Esophagus squamous epithelium (tissue), 5 donors: ENCODE measurements around the gene DNAAF6. TPM values are rescaled to one million over a fixed set of nuclear protein-coding genes. Genes with fewer than 3 reads are reported as not detected.
"Not testable (repeated sequence)": the region's sequence is repeated elsewhere in the genome, so short reads cannot be mapped to it uniquely, and the experiment has no call there.

ENCODE experiments used
- DNase-seq: peaks from one replicate; lab custom pipeline; 2025; lab: John Stamatoyannopoulos, UW
- H3K27ac ChIP-seq, 4 donors: fragments of 200-600 bp; sonication (generic); one replicate each; pipeline ENCODE4 v1.5.1; 2016 to 2019; ENCODE audit warnings: mild to moderate bottlenecking in 1 of 4
- H3K27me3 ChIP-seq, 4 donors: fragments of 200-600 bp; sonication (generic); 1 replicate in 3 of 4; 2 replicates in 1 of 4; pipeline versions ENCODE4 v1.5.1 to v1.6.0; 2017 to 2021; ENCODE audit warnings: antibody characterized with exemption in 1 of 4
- H3K36me3 ChIP-seq, 3 donors: fragments of 200-600 bp; sonication (generic); one replicate each; pipeline ENCODE4 v1.5.1; 2016 to 2019
- H3K4me1 ChIP-seq, 3 donors: fragments of 200-600 bp; sonication (generic); one replicate each; pipeline ENCODE4 v1.5.1; 2017 to 2019
- H3K4me3 ChIP-seq, 4 donors: fragments of 200-600 bp; sonication (generic); 1 replicate in 3 of 4; 2 replicates in 1 of 4; pipeline ENCODE4 v1.5.1; 2016 to 2019; ENCODE audit warnings: mild to moderate bottlenecking in 2 of 4, moderate library complexity in 1 of 4
- H3K9me3 ChIP-seq, 3 donors: fragments of 200-600 bp; sonication (generic); one replicate each; pipeline ENCODE4 v1.5.1; 2016 to 2019
- POLR2A ChIP-seq, 4 donors: fragments of 450-650 bp; IDR thresholded peaks; one replicate each; pipeline ENCODE4 v1.6.1; 2017; ENCODE audit warnings: antibody characterized with exemption in 4 of 4, mild to moderate bottlenecking in 4 of 4, moderate library complexity in 3 of 4
- WGBS, 2 donors: methylation state at CpG; one replicate each; pipeline ENCODE4 v1.1.5; 2018; 5-methylcytosine and 5-hydroxymethylcytosine counted together
- intact Hi-C: fragments of 100-400 bp; cut with DNase I; formaldehyde crosslinking; loops from one replicate; pipeline ENCODE4 v1.15.0; 2022
- total RNA-seq, 4 donors: library from RNA; depleted of rRNA; stranded (reverse); fragments of >200 nt; gene quantifications; one replicate each; pipeline ENCODE4 v1.1.0, GENCODE V29; 2016
- TF ChIP-seq, protein P1 (sequence below), 6 experiments: fragments of 450-650 bp in 4 of 6; fragments of 200-600 bp in 2 of 6; sonication (generic) in 2 of 6; IDR thresholded peaks; one replicate each; pipeline ENCODE4 v1.5.1; 2016 to 2019; ENCODE audit warnings: antibody characterized with exemption in 6 of 6, mild to moderate bottlenecking in 4 of 6, moderate library complexity in 4 of 6
- donor health status: DM: yes; HTN: yes; CAD: no.

DNAAF6 gene
- total RNA-seq, 4 donors from 2014 or later, result not detected

DNA sequence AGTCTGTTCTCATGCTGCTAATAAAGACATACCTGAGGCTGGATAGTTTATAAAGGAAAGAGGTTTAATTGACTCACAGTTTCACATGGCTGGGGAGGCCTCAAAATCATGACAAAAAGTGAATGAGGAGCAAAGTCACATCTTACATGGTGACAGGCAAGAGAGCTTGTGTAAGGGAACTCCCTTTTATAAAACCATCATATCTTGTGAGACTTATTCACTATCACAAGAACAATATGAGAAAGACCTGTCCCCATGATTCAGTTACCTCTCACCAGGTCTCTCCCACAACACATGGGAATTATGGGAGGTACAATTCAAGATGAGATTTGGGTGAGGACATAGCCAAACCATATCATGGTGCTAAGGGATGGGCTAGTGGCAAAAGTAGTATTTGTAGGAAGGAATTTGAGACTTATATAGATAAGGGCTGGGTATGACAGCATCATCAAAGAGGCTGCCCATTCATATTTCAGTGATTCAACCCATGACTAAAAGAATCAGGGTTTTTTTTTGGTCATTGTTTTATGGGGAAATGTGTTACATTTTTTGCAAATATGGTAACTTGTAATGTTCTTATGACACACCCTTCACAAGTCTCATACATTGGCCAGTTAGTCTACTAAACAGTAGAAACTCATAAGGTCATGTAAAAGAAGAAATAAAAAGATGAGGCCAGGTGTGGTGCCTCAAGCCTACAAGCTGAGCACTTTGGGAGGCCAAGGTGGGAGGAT, 34.9 kb upstream of the DNAAF6 start:
- no peaks in the 10 kb centered on the region for H3K9me3 ChIP-seq
- H3K36me3 ChIP-seq, result no peaks in the 10 kb centered on the region
- no peak overlapping the region for H3K4me3 ChIP-seq
- DNase-seq, result no peak
- intact Hi-C loops, result no loop called here
- no peak for TF ChIP-seq POLR2A (IDR thresholded peaks at IDR 0.05)
- TF ChIP-seq, protein P1, sequence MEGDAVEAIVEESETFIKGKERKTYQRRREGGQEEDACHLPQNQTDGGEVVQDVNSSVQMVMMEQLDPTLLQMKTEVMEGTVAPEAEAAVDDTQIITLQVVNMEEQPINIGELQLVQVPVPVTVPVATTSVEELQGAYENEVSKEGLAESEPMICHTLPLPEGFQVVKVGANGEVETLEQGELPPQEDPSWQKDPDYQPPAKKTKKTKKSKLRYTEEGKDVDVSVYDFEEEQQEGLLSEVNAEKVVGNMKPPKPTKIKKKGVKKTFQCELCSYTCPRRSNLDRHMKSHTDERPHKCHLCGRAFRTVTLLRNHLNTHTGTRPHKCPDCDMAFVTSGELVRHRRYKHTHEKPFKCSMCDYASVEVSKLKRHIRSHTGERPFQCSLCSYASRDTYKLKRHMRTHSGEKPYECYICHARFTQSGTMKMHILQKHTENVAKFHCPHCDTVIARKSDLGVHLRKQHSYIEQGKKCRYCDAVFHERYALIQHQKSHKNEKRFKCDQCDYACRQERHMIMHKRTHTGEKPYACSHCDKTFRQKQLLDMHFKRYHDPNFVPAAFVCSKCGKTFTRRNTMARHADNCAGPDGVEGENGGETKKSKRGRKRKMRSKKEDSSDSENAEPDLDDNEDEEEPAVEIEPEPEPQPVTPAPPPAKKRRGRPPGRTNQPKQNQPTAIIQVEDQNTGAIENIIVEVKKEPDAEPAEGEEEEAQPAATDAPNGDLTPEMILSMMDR (IDR thresholded peaks at IDR 0.05), result no peak
- no peaks in the 10 kb centered on the region for H3K4me1 ChIP-seq
- H3K27ac ChIP-seq, result no peak overlapping the region
- no peaks in the 10 kb centered on the region for H3K27me3 ChIP-seq

GRCh38 chrX:107197319-107197718, 9.1 kb upstream of the DNAAF6 start:
- no peak overlapping the region for H3K4me3 ChIP-seq
- intact Hi-C loops, result no loop called here
- TF ChIP-seq POLR2A (IDR thresholded peaks at IDR 0.05), result no peak
- TF ChIP-seq, protein P1 (IDR thresholded peaks at IDR 0.05), result no peak
- no peak for DNase-seq
- H3K36me3 ChIP-seq, result no peaks in the 10 kb centered on the region
- 70 to 78% methylated on average over 1 of the region's 1 CpG for WGBS, 2 donors
- no peaks in the 10 kb centered on the region for H3K4me1 ChIP-seq
- no peak overlapping the region for H3K27ac ChIP-seq
- no peaks in the 10 kb centered on the region for H3K27me3 ChIP-seq
- no peaks in the 10 kb centered on the region for H3K9me3 ChIP-seq

GRCh38 chrX:107198074-107198473, 8.3 kb upstream of the DNAAF6 start:
- H3K9me3 ChIP-seq, H3K36me3 ChIP-seq, H3K4me3 ChIP-seq, H3K27ac ChIP-seq, H3K4me1 ChIP-seq, intact Hi-C loops, DNase-seq, H3K27me3 ChIP-seq: not testable (repeated sequence)
- WGBS, 2 donors, result 80 to 83% methylated on average over 1 to 6 of the region's 6 CpGs

DNA sequence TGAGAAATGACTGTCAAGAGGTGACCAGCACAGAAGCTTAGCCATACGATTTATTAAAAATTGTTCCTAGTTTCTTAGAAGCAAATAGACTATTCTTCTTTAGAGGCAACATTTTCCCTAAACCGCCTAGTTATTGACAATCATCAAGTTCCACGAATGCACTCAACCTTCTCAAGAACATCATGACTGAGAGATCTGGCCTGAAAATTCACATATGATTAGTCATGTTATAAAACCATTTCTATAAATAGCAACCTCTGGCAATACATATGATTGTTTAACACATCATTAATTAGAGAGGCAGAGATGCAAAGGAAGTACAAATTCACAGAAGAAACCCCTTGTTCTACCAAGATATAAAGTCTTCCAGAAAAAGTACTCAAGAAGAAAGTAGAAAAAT, 6.9 kb upstream of the DNAAF6 start:
- no peak overlapping the region for H3K4me3 ChIP-seq
- no peak overlapping the region for H3K27ac ChIP-seq
- TF ChIP-seq, protein P1 (IDR thresholded peaks at IDR 0.05), result no peak
- TF ChIP-seq POLR2A (IDR thresholded peaks at IDR 0.05), result no peak
- intact Hi-C loops, result no loop called here
- no peaks in the 10 kb centered on the region for H3K4me1 ChIP-seq
- no peaks in the 10 kb centered on the region for H3K27me3 ChIP-seq
- DNase-seq, result no peak
- H3K9me3 ChIP-seq, result no peaks in the 10 kb centered on the region
- 68 to 74% methylated on average over 3 of the region's 3 CpGs for WGBS, 2 donors
- no peaks in the 10 kb centered on the region for H3K36me3 ChIP-seq

- no peaks in the 10 kb centered on the region for H3K9me3 ChIP-seq
- peaks cover 0 to 8% (median 0%) of the 10 kb centered on the region in 3 donors for H3K4me1 ChIP-seq
- intact Hi-C loops, result no loop called here
- DNase-seq, result no peak
- WGBS, 2 donors, result 81 to 93% methylated on average over 3 to 6 of the region's 6 CpGs
- no peak for TF ChIP-seq POLR2A (IDR thresholded peaks at IDR 0.05)
- TF ChIP-seq, protein P1 (IDR thresholded peaks at IDR 0.05), result no peak
- no peaks in the 10 kb centered on the region for H3K27me3 ChIP-seq
- no peaks in the 10 kb centered on the region for H3K36me3 ChIP-seq
- no peak overlapping the region for H3K27ac ChIP-seq
- no peak overlapping the region for H3K4me3 ChIP-seq
Measured at GRCh38 chrX:107204068-107204605, 2.3 kb upstream of the DNAAF6 start.
